ENCODE measurements around the gene POLR3H. TPM values are rescaled to one million over a fixed set of nuclear protein-coding genes. Genes with fewer than 3 reads are reported as not detected.

POLR3H gene
- total and polyA plus RNA-seq, 2 experiments from 2014 or later, result 19.0 to 26.5 TPM

DNA sequence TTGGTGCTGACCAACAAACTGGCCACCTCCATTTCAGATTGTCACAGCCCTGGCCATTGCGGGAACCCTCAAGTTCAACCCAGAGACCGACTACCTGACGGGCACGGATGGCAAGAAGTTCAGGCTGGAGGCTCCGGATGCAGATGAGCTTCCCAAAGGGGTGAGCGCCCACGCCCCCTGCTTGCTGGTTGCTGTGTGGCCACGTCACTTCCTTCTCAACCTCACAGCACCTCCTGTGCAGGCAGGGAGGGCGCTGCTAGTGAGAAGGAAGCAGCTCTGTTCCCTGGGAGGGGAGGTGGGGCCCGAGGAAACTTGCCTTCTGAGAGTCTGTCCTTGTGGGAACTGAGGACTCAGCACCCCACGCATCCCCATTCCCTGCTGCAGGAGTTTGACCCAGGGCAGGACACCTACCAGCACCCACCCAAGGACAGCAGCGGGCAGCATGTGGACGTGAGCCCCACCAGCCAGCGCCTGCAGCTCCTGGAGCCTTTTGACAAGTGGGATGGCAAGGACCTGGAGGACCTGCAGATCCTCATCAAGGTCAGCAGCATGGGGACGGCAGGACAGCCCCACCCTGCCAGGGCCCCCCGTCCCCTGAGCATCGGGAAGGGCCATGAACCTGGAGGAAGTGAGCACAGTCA lies 19.3 kb downstream of the POLR3H start:
- DNase-seq (ENCODE audit: low spot score), result peak; percentile 58
- peaks cover 8% of the 10 kb centered on the region for H4K20me1 ChIP-seq (replicated peaks; ENCODE audit: insufficient read depth)
- peaks cover 12% of the 10 kb centered on the region; the same call in 1 of the 2 replicates for H3K36me3 ChIP-seq (ENCODE audit: insufficient read depth)
- Mint-ChIP-seq H3K4me1 (no peaks in the 10 kb centered on the region; the same call in 2 of the 3 replicates), H3K36me3 (ENCODE audit: low read depth) (peaks cover 51% of the 10 kb centered on the region), H3K27me3 (ENCODE audit: insufficient read depth, low read depth, poor library complexity) (peaks cover 40% of the 10 kb centered on the region), H3K9me3 (no peaks in the 10 kb centered on the region), H3K27ac (peak overlapping the region; percentile 59; the same call in 1 of the 2 replicates), H3K4me3 (no peak overlapping the region)
- H3K9me2 ChIP-seq (ENCODE audit: insufficient read depth), result no peaks in the 10 kb centered on the region
- H3K4me2 ChIP-seq, result no peak overlapping the region
- H3K27me3 ChIP-seq (ENCODE audit: insufficient read depth), result no peaks in the 10 kb centered on the region
- peaks cover 30% of the 10 kb centered on the region for H3F3A ChIP-seq (replicated peaks; ENCODE audit: low read depth)
- TF ChIP-seq NANOG (IDR thresholded peaks at IDR 0.05; ENCODE audit: borderline replicate concordance) (no peak), CREB1 (CRISPR knock-in tag; IDR thresholded peaks at IDR 0.05; ENCODE audit: low read depth) (no peak), REST (IDR thresholded peaks at IDR 0.05; ENCODE audit: unreplicated experiment) (no peak), POLR2AphosphoS5 (IDR thresholded peaks at IDR 0.05; ENCODE audit: low read depth) (no peak; the same call in 1 of the 2 replicates), ZNF331 (CRISPR knock-in tag; IDR thresholded peaks at IDR 0.05; ENCODE audit: low read depth) (no peak), STAT1 (IDR thresholded peaks at IDR 0.05; ENCODE audit: unreplicated experiment) (no peak)
- TF ChIP-seq, protein P1, sequence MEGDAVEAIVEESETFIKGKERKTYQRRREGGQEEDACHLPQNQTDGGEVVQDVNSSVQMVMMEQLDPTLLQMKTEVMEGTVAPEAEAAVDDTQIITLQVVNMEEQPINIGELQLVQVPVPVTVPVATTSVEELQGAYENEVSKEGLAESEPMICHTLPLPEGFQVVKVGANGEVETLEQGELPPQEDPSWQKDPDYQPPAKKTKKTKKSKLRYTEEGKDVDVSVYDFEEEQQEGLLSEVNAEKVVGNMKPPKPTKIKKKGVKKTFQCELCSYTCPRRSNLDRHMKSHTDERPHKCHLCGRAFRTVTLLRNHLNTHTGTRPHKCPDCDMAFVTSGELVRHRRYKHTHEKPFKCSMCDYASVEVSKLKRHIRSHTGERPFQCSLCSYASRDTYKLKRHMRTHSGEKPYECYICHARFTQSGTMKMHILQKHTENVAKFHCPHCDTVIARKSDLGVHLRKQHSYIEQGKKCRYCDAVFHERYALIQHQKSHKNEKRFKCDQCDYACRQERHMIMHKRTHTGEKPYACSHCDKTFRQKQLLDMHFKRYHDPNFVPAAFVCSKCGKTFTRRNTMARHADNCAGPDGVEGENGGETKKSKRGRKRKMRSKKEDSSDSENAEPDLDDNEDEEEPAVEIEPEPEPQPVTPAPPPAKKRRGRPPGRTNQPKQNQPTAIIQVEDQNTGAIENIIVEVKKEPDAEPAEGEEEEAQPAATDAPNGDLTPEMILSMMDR (conservative IDR thresholded peaks at IDR 0.05; ENCODE audit: low read depth in 2 of 2), result peak in 1 of 2 experiments; percentile 48; a peak in 2 of 4 replicates
- no peaks in the 10 kb centered on the region for H3K79me2 ChIP-seq (replicated peaks; ENCODE audit: insufficient read depth)
- 0 out of 2 replicates have a peak overlapping the region, but pooled peaks have one; percentile 74 for H3K27ac ChIP-seq (ENCODE audit: low read depth)
- no peaks in the 10 kb centered on the region for H3K4me1 ChIP-seq (ENCODE audit: insufficient read depth)
- peak; percentile 35 for ATAC-seq
- no peak overlapping the region for H3K4me3 ChIP-seq
- H2AFZ ChIP-seq, result no peak overlapping the region

DNA sequence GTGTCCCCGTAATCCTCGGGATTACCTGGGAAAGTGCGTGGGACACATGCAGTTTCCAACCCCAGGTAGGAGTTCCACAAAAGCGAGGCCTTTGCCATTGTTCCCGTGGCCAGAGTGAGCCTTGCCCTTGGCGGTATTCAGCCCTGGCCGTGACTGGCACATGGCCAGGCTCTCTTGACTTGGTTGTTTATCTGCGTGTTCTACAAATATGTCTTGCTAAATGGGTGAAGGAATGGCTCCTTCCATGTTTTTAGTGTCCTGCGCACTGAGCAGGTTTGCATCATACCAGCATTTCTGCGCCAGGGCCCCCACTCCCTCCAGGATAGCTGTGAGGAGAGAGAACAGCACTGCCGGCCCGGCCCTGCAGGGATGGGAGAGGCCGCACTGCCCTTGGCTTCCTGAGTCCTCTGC lies 20.0 kb downstream of the POLR3H start:
- H3K79me2 ChIP-seq (replicated peaks; ENCODE audit: insufficient read depth), result no peaks in the 10 kb centered on the region
- H2AFZ ChIP-seq, result no peak overlapping the region
- Mint-ChIP-seq H3K27me3 (ENCODE audit: insufficient read depth, low read depth, poor library complexity) (peaks cover 39% of the 10 kb centered on the region), H3K4me1 (no peaks in the 10 kb centered on the region; the same call in 2 of the 3 replicates), H3K36me3 (ENCODE audit: low read depth) (peaks cover 49% of the 10 kb centered on the region), H3K27ac (peak overlapping the region; percentile 59; the same call in 1 of the 2 replicates), H3K9me3 (no peaks in the 10 kb centered on the region), H3K4me3 (no peak overlapping the region)
- H3K27ac ChIP-seq (ENCODE audit: low read depth), result 0 out of 2 replicates have a peak overlapping the region, but pooled peaks have one; percentile 74
- no peaks in the 10 kb centered on the region for H3K9me2 ChIP-seq (ENCODE audit: insufficient read depth)
- H3K4me2 ChIP-seq, result no peak overlapping the region
- no peaks in the 10 kb centered on the region for H3K4me1 ChIP-seq (ENCODE audit: insufficient read depth)
- ATAC-seq (no peak), DNase-seq (ENCODE audit: low spot score) (no peak)
- peaks cover 8% of the 10 kb centered on the region for H4K20me1 ChIP-seq (replicated peaks; ENCODE audit: insufficient read depth)
- no peak overlapping the region for H3K4me3 ChIP-seq
- no peaks in the 10 kb centered on the region for H3K27me3 ChIP-seq (ENCODE audit: insufficient read depth)
- H3K36me3 ChIP-seq (ENCODE audit: insufficient read depth), result peaks cover 13% of the 10 kb centered on the region; the same call in 1 of the 2 replicates
- peaks cover 30% of the 10 kb centered on the region for H3F3A ChIP-seq (replicated peaks; ENCODE audit: low read depth)
- TF ChIP-seq ETS1 (IDR thresholded peaks at IDR 0.05) (no peak), EZH2 (IDR thresholded peaks at IDR 0.05; ENCODE audit: low read depth, unreplicated experiment) (no peak), STAT1 (IDR thresholded peaks at IDR 0.05; ENCODE audit: unreplicated experiment) (no peak), CREB1 (CRISPR knock-in tag; IDR thresholded peaks at IDR 0.05; ENCODE audit: low read depth) (no peak), NANOG (IDR thresholded peaks at IDR 0.05; ENCODE audit: borderline replicate concordance) (no peak), JUNB (IDR thresholded peaks at IDR 0.05; ENCODE audit: unreplicated experiment) (no peak), POLR2AphosphoS5 (IDR thresholded peaks at IDR 0.05; ENCODE audit: low read depth) (no peak)
- TF ChIP-seq, protein P1 (conservative IDR thresholded peaks at IDR 0.05; ENCODE audit: low read depth in 2 of 2), result no peak
